Measurements from ENCODE around the gene GAL.

GRCh38 chr11:68673306-68673945 lies 10.9 kb upstream of the GAL start:
- TF ChIP-seq CTCF (IDR thresholded peaks at IDR 0.05; ENCODE audit: insufficient read depth, low read length, poor library complexity, severe bottlenecking), result no peak
- TF ChIP-seq EZH2phosphoT487 (conservative IDR thresholded peaks at IDR 0.05; ENCODE audit: low read length), result no peak
